B cell (primary cell): ENCODE data around the gene PDE4B. TPM values are rescaled to one million over a fixed set of nuclear protein-coding genes. Genes with fewer than 3 reads are reported as not detected.

Experiments used
- ATAC-seq: fragments of 200-7000 bp; cut with Tn5 transposase; one replicate; pipeline ENCODE4 v1.10.0; 2021; ENCODE audit warnings: low read depth, mild to moderate bottlenecking, moderate number of reproducible peaks, moderate library complexity
- CTCF ChIA-PET: fragments of 350-600 bp; sonication (Branson Sonifier 250); formaldehyde crosslinking; loops from one replicate; lab custom pipeline; 2021; ENCODE audit warnings: antibody characterized with exemption, inconsistent platforms; lab: Charles Lee
- POLR2A ChIA-PET: fragments of 350-600 bp; sonication (Branson Sonifier 250); formaldehyde crosslinking; loops from one replicate; lab custom pipeline; 2021; ENCODE audit warnings: antibody characterized with exemption; lab: Charles Lee
- DNase-seq: peaks from one replicate; pipeline ENCODE4 v3.0.0; 2013
- H2AFZ ChIP-seq: 2 replicates; pipeline ENCODE4 v1.6.1; 2012; ENCODE audit warnings: mild to moderate bottlenecking, low read depth, low read length; ENCODE audit not compliant: insufficient read depth, poor library complexity, severe bottlenecking
- H3K27ac ChIP-seq, 2 donors: 1 replicate in 1 of 2; 2 replicates in 1 of 2; pipeline ENCODE4 v1.5.1; 2012 to 2013; ENCODE audit warnings: low read length in 2 of 2, mild to moderate bottlenecking in 2 of 2, moderate library complexity in 1 of 2
- H3K27me3 ChIP-seq, 4 experiments: fragments of 200-600 bp in 1 of 4; sonication (generic) in 1 of 4; replicated peaks in 1 of 4; 1 replicate in 2 of 4; 2 replicates in 2 of 4; pipeline versions ENCODE4 v1.6.1 to v1.7.0; 2013 to 2016; ENCODE audit warnings: low read length in 3 of 4, mild to moderate bottlenecking in 2 of 4, mixed read lengths in 1 of 4, moderate library complexity in 1 of 4; ENCODE audit not compliant: insufficient read depth in 4 of 4, control insufficient read depth in 3 of 4; ENCODE audit errors: control extremely low read depth in 1 of 4
- H3K36me3 ChIP-seq, 2 experiments: replicated peaks in 1 of 2; 1 replicate in 1 of 2; 2 replicates in 1 of 2; pipeline versions ENCODE4 v1.6.1 to v1.7.1; 2013; ENCODE audit warnings: low read length in 1 of 2; ENCODE audit not compliant: insufficient read depth in 2 of 2, control insufficient read depth in 1 of 2; ENCODE audit errors: control extremely low read depth in 1 of 2, extremely low read depth in 1 of 2
- H3K4me1 ChIP-seq, 2 donors: fragments of 200-600 bp in 1 of 2; sonication (generic) in 1 of 2; 1 replicate in 1 of 2; 2 replicates in 1 of 2; pipeline versions ENCODE4 v1.5.1 to v1.6.1; 2013 to 2017; ENCODE audit warnings: low read length in 2 of 2; ENCODE audit not compliant: control insufficient read depth in 2 of 2, insufficient read depth in 2 of 2
- H3K4me2 ChIP-seq: replicated peaks from 2 replicates; pipeline ENCODE3; 2012; ENCODE audit warnings: mild to moderate bottlenecking, low read depth, low read length; ENCODE audit not compliant: poor library complexity, severe bottlenecking
- H3K4me3 ChIP-seq, 5 experiments: fragments of 200-600 bp in 1 of 5; sonication (generic) in 1 of 5; 1 replicate in 3 of 5; 2 replicates in 2 of 5; pipeline versions ENCODE4 v1.5.1 to v1.7.0; 2011 to 2016; ENCODE audit warnings: low read length in 4 of 5, mild to moderate bottlenecking in 4 of 5, low read depth in 2 of 5, control low read depth in 1 of 5, moderate library complexity in 1 of 5; ENCODE audit not compliant: insufficient read depth in 1 of 5; ENCODE audit errors: control extremely low read depth in 1 of 5, extremely low read depth in 1 of 5
- H3K79me2 ChIP-seq: fragments of 200-600 bp; sonication (generic); one replicate; pipeline ENCODE4 v1.6.0; 2016; ENCODE audit warnings: low read length; ENCODE audit not compliant: control insufficient read depth, insufficient read depth
- H3K9ac ChIP-seq: fragments of 200-600 bp; sonication (generic); 2 replicates; pipeline ENCODE4 v1.6.1; 2017; ENCODE audit warnings: mild to moderate bottlenecking, low read length, moderate library complexity
- H3K9me3 ChIP-seq, 3 donors: one replicate each; pipeline versions ENCODE4 v1.6.1 to v1.7.1; 2013; ENCODE audit warnings: low read length in 2 of 3; ENCODE audit not compliant: control insufficient read depth in 2 of 3, insufficient read depth in 1 of 3; ENCODE audit errors: control extremely low read depth in 1 of 3
- H4K20me1 ChIP-seq: 2 replicates; pipeline ENCODE4 v1.6.0; 2012; ENCODE audit warnings: mild to moderate bottlenecking, low read length; ENCODE audit not compliant: insufficient read depth, control insufficient read depth, poor library complexity, severe bottlenecking
- H3K27ac Mint-ChIP-seq: one replicate; pipeline ENCODE4 v1.8.0; 2021; ENCODE audit warnings: mixed read lengths
- H3K27me3 Mint-ChIP-seq: one replicate; pipeline ENCODE4 v1.8.0; 2021; ENCODE audit warnings: mixed read lengths
- H3K4me1 Mint-ChIP-seq: one replicate; pipeline ENCODE4 v1.8.0; 2021; ENCODE audit warnings: mixed read lengths
- H3K4me3 Mint-ChIP-seq: one replicate; pipeline ENCODE4 v1.8.0; 2021; ENCODE audit warnings: mixed read lengths
- H3K9me3 Mint-ChIP-seq: one replicate; pipeline ENCODE4 v1.8.0; 2022; ENCODE audit warnings: mixed read lengths; ENCODE audit not compliant: insufficient read depth
- EZH2 ChIP-seq: IDR thresholded peaks from 2 replicates; pipeline ENCODE4 v1.6.1; 2012; ENCODE audit warnings: borderline replicate concordance, low read depth, mild to moderate bottlenecking, moderate library complexity, low read length; ENCODE audit not compliant: insufficient read depth, poor library complexity, severe bottlenecking
- WGBS: methylation state at CpG from one replicate; pipeline ENCODE4 v1.1.5; 2013; ENCODE audit warnings: missing lambda C conversion rate; ENCODE audit not compliant: insufficient coverage; 5-methylcytosine and 5-hydroxymethylcytosine counted together
- intact Hi-C: fragments of 100-400 bp; cut with micrococcal nuclease; formaldehyde crosslinking; loops from one replicate; pipeline ENCODE4 v1.10.0; 2022
- polyA plus RNA-seq: library from polyadenylated mRNA; depleted of rRNA; stranded (reverse); fragments of >200 nt; gene quantifications from 2 replicates; pipeline ENCODE4 v1.2.3, GENCODE V29; 2012
- total RNA-seq, 2 donors: library from RNA; stranded (reverse); fragments of 120-200 nt in 1 of 2; gene quantifications; 1 replicate in 1 of 2; 2 replicates in 1 of 2; pipeline versions ENCODE4 v1.2.3 to v1.2.4, GENCODE V29; 2013 to 2022
- TF ChIP-seq, protein P1 (sequence below): fragments of 200-600 bp; IDR thresholded peaks from one replicate; pipeline ENCODE4 v1.8.0; 2022; ENCODE audit warnings: antibody characterized with exemption, mild to moderate bottlenecking

The PDE4B gene
- total and polyA plus RNA-seq, 2 donors (not counting 1 experiment from before 2014, with no cell fraction given) = 63.7 to 242 TPM

DNA sequence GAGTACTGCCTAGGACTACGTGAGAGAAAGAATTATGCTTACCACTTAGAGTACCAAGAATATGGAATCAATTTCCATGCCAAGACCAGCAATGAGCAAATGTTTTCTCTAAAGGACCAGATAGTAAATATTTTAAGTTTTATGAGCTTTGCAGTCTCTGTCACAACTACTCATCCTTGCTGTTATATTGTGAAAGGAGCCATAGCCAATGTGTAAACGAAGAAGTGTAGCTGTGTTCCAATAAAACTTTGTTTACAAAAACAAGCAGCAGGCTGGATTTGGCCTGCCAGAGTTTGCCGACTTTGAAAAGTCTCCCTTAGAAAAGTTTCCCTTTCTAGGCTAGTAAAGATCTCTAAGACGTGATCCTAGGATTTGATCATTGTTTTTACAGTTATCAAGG, 128.8 kb downstream of the PDE4B start:
- no peak overlapping the region for H3K27ac ChIP-seq
- no peaks in the 10 kb centered on the region for H3K4me1 ChIP-seq
- no peaks in the 10 kb centered on the region for H3K36me3 ChIP-seq
- DNase-seq = no peak
- POLR2A ChIA-PET = no interaction called here
- no peak overlapping the region for H3K4me3 ChIP-seq
- TF ChIP-seq, protein P1, sequence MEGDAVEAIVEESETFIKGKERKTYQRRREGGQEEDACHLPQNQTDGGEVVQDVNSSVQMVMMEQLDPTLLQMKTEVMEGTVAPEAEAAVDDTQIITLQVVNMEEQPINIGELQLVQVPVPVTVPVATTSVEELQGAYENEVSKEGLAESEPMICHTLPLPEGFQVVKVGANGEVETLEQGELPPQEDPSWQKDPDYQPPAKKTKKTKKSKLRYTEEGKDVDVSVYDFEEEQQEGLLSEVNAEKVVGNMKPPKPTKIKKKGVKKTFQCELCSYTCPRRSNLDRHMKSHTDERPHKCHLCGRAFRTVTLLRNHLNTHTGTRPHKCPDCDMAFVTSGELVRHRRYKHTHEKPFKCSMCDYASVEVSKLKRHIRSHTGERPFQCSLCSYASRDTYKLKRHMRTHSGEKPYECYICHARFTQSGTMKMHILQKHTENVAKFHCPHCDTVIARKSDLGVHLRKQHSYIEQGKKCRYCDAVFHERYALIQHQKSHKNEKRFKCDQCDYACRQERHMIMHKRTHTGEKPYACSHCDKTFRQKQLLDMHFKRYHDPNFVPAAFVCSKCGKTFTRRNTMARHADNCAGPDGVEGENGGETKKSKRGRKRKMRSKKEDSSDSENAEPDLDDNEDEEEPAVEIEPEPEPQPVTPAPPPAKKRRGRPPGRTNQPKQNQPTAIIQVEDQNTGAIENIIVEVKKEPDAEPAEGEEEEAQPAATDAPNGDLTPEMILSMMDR = no peak
- TF ChIP-seq EZH2 = no peak
- H3K27me3 ChIP-seq = no peaks in the 10 kb centered on the region
- WGBS = 93% methylated on average over 2 of the region's 4 CpGs
- no peaks in the 10 kb centered on the region for H3K79me2 ChIP-seq
- no peak for ATAC-seq
- no peaks in the 10 kb centered on the region for H3K4me1 Mint-ChIP-seq
- H3K9me3 Mint-ChIP-seq = no peaks in the 10 kb centered on the region
- intact Hi-C loops = no loop called here
- no peak overlapping the region for H2AFZ ChIP-seq
- H3K9me3 ChIP-seq = peaks cover 0 to 1% (median 0%) of the 10 kb centered on the region in 3 donors
- H4K20me1 ChIP-seq = no peaks in the 10 kb centered on the region
- no peaks in the 10 kb centered on the region for H3K27me3 Mint-ChIP-seq
- H3K4me3 Mint-ChIP-seq = no peak overlapping the region
- CTCF ChIA-PET = no interaction called here
- no peak overlapping the region for H3K27ac Mint-ChIP-seq
- H3K4me2 ChIP-seq = no peak overlapping the region
- H3K9ac ChIP-seq = no peak overlapping the region

- Histone ChIP-seq H3K9ac (no peak overlapping the region), H3K4me3 (no peak overlapping the region), H2AFZ (no peak overlapping the region), H3K27me3 (no peaks in the 10 kb centered on the region), H3K27ac (no peak overlapping the region), H3K4me1 (no peaks in the 10 kb centered on the region), H3K36me3 (no peaks in the 10 kb centered on the region), H3K79me2 (no peaks in the 10 kb centered on the region), H3K9me3 (peaks cover 0 to 1% (median 0%) of the 10 kb centered on the region in 3 donors), H4K20me1 (no peaks in the 10 kb centered on the region), H3K4me2 (no peak overlapping the region)
- no peak for ATAC-seq
- H3K4me1 Mint-ChIP-seq = no peaks in the 10 kb centered on the region
- DNase-seq = no peak
- H3K27me3 Mint-ChIP-seq = no peaks in the 10 kb centered on the region
- intact Hi-C loops = no loop called here
- ChIA-PET CTCF (no interaction called here), POLR2A (no interaction called here)
- no peak overlapping the region for H3K4me3 Mint-ChIP-seq
- no peaks in the 10 kb centered on the region for H3K9me3 Mint-ChIP-seq
- no peak for TF ChIP-seq EZH2
- TF ChIP-seq, protein P1 = no peak
- H3K27ac Mint-ChIP-seq = no peak overlapping the region
Measured at GRCh38 chr1:65924471-65924870, 131.8 kb downstream of the PDE4B start.
